Fibroblast of upper back skin (primary cell): ENCODE measurements around the gene HOXA4.

Source experiments
- DNase-seq: peaks from one replicate; pipeline ENCODE4 v3.0.0-alpha.2; 2013

HOXA4 gene

GRCh38 chr7:27128776-27129728, 1.5 kb downstream of the HOXA4 start:
- no peak for DNase-seq

GRCh38 chr7:27128034-27128433, 2.5 kb downstream of the HOXA4 start:
- peak; percentile 70 for DNase-seq

GRCh38 chr7:27126596-27127327, 3.8 kb downstream of the HOXA4 start:
- DNase-seq, result no peak

- DNase-seq, result no peak
Measured at GRCh38 chr7:27125986-27126394, 4.6 kb downstream of the HOXA4 start.

- no peak for DNase-seq
Measured at GRCh38 chr7:27124902-27125689, 5.5 kb downstream of the HOXA4 start.

GRCh38 chr7:27124096-27124901, 6.3 kb downstream of the HOXA4 start:
- peak; percentile 95 for DNase-seq

- DNase-seq, result no peak
Measured at GRCh38 chr7:27123477-27124053, 7.0 kb downstream of the HOXA4 start.

- no peak for DNase-seq
Measured at GRCh38 chr7:27123007-27123476, 7.5 kb downstream of the HOXA4 start.

- no peak for DNase-seq
Measured at GRCh38 chr7:27122077-27122910, 8.3 kb downstream of the HOXA4 start.

- DNase-seq, result no peak
Measured at GRCh38 chr7:27121684-27122076, 8.9 kb downstream of the HOXA4 start.

GRCh38 chr7:27119412-27119911, 11.1 kb downstream of the HOXA4 start:
- no peak for DNase-seq

- no peak for DNase-seq
Measured at GRCh38 chr7:27118580-27118979, 12.0 kb downstream of the HOXA4 start.

- DNase-seq, result peak; percentile 70
Measured at GRCh38 chr7:27117887-27118491, 12.6 kb downstream of the HOXA4 start.

GRCh38 chr7:27116962-27117886, 13.3 kb downstream of the HOXA4 start:
- DNase-seq, result no peak

GRCh38 chr7:27116031-27116961, 14.3 kb downstream of the HOXA4 start:
- no peak for DNase-seq

GRCh38 chr7:27115221-27116026, 15.1 kb downstream of the HOXA4 start:
- peak; percentile 47 for DNase-seq

GRCh38 chr7:27114881-27115220, 15.7 kb downstream of the HOXA4 start:
- DNase-seq, result no peak
